Stimulated activated effector memory CD8-positive, alpha-beta T cell treated with anti-CD3 and anti-CD28 coated beads, Interleukin-12 subunit alpha, Interleukin-12 subunit beta, amount 100 ng/mL, for 72 hours (primary cell): Measurements from ENCODE around the gene CLK2.
"Not testable (repeated sequence)": the region's sequence is repeated elsewhere in the genome, so short reads cannot be mapped to it uniquely, and the experiment has no call there.

Source experiments
- ATAC-seq: fragments of 150-1000 bp; cut with Tn5 transposase; 2 replicates; pipeline ENCODE4 v1.10.0; 2021
- DNase-seq, 2 donors: peaks; one replicate each; pipeline ENCODE4 v3.0.0; 2021 to 2022; ENCODE audit warnings: low spot score in 2 of 2
- H3K27ac Mint-ChIP-seq: one replicate; pipeline ENCODE4 v1.8.0; 2022; ENCODE audit warnings: mild to moderate bottlenecking, mixed read lengths
- H3K36me3 Mint-ChIP-seq: one replicate; pipeline ENCODE4 v1.8.0; 2022; ENCODE audit warnings: mild to moderate bottlenecking, mixed read lengths
- H3K4me1 Mint-ChIP-seq: one replicate; pipeline ENCODE4 v1.8.0; 2022; ENCODE audit warnings: mixed read lengths
- H3K4me3 Mint-ChIP-seq: one replicate; pipeline ENCODE4 v1.8.0; 2022; ENCODE audit warnings: mild to moderate bottlenecking, mixed read lengths
- H3K9me3 Mint-ChIP-seq: one replicate; pipeline ENCODE4 v1.8.0; 2022; ENCODE audit warnings: mixed read lengths

The CLK2 gene

GRCh38 chr1:155304558-155305063 lies 31.3 kb upstream of the CLK2 start:
- DNase-seq = no peak

GRCh38 chr1:155301342-155301841 lies 28.1 kb upstream of the CLK2 start, which contains the start of gene PKLR:
Gene PKLR, minus strand, starts transcription at chr1:155301438. Its CDS starts 43 bp downstream, at chr1:155301395.
- H3K27ac Mint-ChIP-seq = no peak within 1 kb of the TSS
- ATAC-seq (no peak), DNase-seq (no peak)
- H3K36me3 Mint-ChIP-seq = no peaks in the 10 kb centered on the region
- H3K4me3 Mint-ChIP-seq = no peak within 1 kb of the TSS
- H3K4me1 Mint-ChIP-seq = no peaks in the 10 kb centered on the region
- no peaks in the 10 kb centered on the region for H3K9me3 Mint-ChIP-seq

More at GRCh38 chr1:155304558-155305063, 31.3 kb upstream of the CLK2 start:
- ATAC-seq = no peak
- Mint-ChIP-seq H3K4me3 (no peak overlapping the region), H3K36me3 (peaks cover 17% of the 10 kb centered on the region), H3K9me3 (no peaks in the 10 kb centered on the region), H3K27ac (peak overlapping the region; percentile 70), H3K4me1 (peaks cover 3% of the 10 kb centered on the region)

DNA sequence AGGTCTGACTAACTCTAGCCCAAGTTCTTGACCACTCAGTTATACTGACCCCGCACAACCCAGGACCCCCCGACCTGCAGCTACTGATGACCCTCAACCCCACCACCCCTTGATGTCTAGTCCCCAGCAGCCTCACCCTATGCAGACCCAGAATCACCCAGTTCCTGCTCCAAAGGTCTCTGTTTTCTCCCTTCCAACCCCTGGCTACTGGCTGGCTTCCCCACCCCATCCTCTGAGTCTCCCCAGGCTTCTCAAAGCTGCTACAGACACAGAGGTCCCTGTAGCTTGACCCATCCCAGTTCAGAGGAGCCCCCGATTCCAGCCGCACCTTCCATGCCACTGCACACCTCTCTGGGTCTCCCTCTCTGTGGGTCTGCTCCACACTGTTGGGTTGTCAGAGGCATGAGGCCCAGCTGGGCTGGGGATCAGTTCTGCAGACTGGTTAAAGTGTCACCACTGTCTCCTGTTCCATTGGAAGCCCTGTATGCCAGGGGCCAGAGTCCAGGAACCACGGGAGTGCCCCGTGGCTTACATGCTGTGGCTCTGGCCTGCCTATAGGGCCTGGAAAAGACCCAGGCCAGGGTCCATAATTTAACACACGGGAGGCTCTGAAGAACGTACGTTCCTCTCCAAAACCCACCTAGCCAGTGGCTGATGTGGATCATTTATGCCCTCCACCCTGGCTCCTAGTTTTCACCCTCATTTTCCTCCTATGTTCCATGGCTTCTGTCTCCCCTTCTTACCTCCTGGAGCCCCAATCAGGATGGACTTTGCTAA lies 27.4 kb upstream of the CLK2 start:
- ATAC-seq (no peak), DNase-seq (no peak)
- no peaks in the 10 kb centered on the region for H3K9me3 Mint-ChIP-seq
- no peaks in the 10 kb centered on the region for H3K36me3 Mint-ChIP-seq
- H3K4me1 Mint-ChIP-seq = no peaks in the 10 kb centered on the region
- no peak overlapping the region for H3K4me3 Mint-ChIP-seq
- no peak overlapping the region for H3K27ac Mint-ChIP-seq

DNA sequence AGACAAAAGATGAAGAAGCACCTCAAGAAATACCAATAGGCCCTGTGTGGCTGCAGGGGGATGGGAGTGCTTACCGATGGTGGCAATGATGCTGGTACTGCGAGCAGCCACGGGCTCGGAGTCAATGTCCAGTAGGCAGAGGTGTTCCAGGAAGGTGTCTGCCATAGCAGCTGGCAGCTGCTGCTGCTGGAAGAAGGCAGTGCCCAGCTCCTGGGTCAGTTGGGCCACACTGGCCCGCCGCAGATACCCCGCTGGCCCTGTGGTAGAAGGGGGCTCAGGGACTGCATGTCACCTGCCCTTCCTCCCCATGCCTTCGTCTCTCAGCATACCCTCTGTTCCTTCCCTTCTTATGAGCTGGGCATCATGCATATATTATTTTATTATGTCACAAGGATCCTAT lies 26.7 kb upstream of the CLK2 start:
- peaks cover under 1% of the 10 kb centered on the region for H3K4me1 Mint-ChIP-seq
- ATAC-seq (no peak), DNase-seq (no peak)
- no peaks in the 10 kb centered on the region for H3K36me3 Mint-ChIP-seq
- no peaks in the 10 kb centered on the region for H3K9me3 Mint-ChIP-seq
- H3K27ac Mint-ChIP-seq = no peak overlapping the region
- no peak overlapping the region for H3K4me3 Mint-ChIP-seq

DNA sequence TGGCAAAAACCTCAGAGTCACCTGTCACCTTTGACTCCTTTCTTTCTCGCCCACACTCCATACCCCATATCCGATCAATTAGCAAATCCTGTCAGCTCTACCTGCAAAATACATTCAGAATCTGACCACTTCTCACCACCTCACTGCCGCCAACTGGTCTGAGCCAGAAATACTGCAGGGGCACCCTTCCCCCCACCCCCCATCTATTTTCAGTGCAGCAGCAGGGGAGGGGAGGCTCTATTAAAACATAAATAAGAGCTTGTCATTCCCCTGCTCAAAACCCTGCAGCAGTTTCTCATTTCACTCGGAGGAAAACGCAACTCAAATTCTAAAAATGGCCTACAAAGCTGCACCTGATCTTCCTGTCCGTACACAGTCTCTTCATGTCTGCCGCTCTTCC lies 24.1 kb upstream of the CLK2 start:
- Mint-ChIP-seq H3K36me3 (no peaks in the 10 kb centered on the region), H3K4me3 (no peak overlapping the region), H3K27ac (no peak overlapping the region), H3K9me3 (no peaks in the 10 kb centered on the region), H3K4me1 (peaks cover 6% of the 10 kb centered on the region)
- DNase-seq (no peak), ATAC-seq (no peak)

DNA sequence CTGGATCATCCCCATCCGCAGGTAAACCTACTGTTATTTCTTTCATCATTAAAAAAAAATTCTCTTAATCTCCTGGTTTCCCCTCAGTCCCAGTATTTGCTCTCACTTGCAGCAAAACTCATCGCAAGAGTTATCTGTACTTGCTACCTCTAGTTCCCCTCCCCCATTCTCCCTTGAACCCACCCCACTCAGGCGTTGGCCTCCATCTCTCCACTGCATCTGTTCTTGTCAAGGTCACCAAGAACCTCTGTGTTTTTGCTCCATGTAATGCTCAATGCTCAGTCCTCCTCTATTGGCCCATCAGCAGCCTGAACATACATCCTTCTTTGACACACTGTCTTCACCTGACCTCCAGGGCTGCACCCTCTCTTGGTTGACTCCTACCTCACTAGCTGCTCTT lies 23.4 kb upstream of the CLK2 start:
- no peak overlapping the region for H3K27ac Mint-ChIP-seq
- H3K9me3 Mint-ChIP-seq = no peaks in the 10 kb centered on the region
- no peaks in the 10 kb centered on the region for H3K36me3 Mint-ChIP-seq
- H3K4me1 Mint-ChIP-seq = peaks cover 6% of the 10 kb centered on the region
- ATAC-seq = no peak
- DNase-seq = no peak
- no peak overlapping the region for H3K4me3 Mint-ChIP-seq

- H3K4me3 Mint-ChIP-seq = no peak overlapping the region
- H3K36me3 Mint-ChIP-seq = no peaks in the 10 kb centered on the region
- peaks cover 6% of the 10 kb centered on the region for H3K4me1 Mint-ChIP-seq
- DNase-seq (no peak), ATAC-seq (peak; percentile 19)
- no peak overlapping the region for H3K27ac Mint-ChIP-seq
- H3K9me3 Mint-ChIP-seq = no peaks in the 10 kb centered on the region
These were observed 22.6 kb upstream of the CLK2 start for GRCh38 chr1:155295942-155296267.

DNA sequence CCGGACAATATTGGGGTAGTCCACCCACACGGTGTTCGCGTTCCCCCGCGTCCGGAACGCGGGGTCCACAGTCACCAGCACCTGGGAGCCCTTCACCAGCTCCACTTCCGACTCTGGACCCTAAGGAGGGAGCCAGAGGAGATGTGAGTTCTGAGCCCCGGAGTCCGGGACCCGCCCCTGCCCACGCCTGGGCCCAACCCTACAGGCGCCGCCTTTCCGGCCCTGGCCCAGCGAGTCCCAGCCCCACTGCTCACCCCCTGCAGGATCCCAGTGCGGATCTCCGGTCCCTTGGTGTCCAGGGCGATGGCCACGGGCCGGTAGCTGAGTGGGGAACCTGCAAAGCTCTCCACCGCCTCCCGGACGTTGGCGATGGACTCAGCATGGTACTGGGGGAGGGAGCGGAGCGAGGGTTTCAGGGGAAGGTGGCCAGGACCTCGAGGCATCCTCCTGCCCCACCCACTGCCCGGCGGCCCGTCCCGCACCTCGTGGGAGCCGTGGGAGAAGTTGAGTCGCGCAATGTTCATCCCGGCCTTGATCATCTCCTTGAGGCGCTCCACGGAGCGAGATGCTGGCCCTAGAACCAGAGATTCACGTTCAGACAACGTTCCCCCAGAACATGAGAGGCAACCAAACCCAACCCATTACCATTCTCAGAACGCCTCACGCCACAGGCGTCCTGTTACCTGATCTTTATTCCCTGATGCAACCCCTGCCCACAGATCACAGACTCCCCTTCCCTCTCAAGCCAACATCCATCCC lies 22.1 kb upstream of the CLK2 start:
- peaks cover 6% of the 10 kb centered on the region for H3K4me1 Mint-ChIP-seq
- no peak overlapping the region for H3K27ac Mint-ChIP-seq
- H3K4me3 Mint-ChIP-seq = peak overlapping the region; percentile 32
- ATAC-seq (peak; percentile 54), DNase-seq (no peak)
- H3K9me3 Mint-ChIP-seq = no peaks in the 10 kb centered on the region
- no peaks in the 10 kb centered on the region for H3K36me3 Mint-ChIP-seq

DNA sequence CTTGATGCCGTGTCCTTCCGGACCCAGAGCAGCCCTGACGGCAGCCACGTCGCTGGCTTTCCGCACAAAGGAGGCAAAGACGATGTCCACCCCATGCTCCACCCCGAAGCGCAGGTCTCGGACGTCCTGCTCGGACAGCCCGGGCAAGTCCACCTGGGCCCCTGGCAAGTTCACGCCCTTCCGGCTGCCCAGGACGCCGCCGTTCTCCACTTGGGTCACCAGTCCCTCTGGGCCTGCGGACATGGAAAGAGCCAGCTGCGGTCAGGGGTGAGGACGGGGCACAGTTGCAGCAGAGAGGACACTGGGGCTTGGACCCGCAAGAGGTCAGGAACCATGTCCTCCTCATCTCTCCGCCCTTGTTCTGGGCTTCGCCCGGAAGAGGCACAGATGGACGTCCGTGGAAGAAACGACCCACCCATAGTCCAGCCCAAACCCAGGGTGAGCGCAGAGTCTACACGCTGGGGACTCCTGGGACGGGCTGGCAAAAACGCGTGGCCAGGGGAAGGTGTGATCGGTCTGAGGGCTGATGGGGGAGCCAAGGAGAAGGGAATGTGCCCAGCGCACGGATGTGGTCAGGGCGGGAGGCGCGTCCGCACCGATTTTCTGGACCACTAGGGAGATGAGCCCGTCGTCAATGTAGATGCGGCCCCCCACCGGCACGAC lies 21.3 kb upstream of the CLK2 start:
- Mint-ChIP-seq H3K4me1 (peaks cover 6% of the 10 kb centered on the region), H3K4me3 (peak overlapping the region; percentile 32), H3K27ac (no peak overlapping the region), H3K36me3 (no peaks in the 10 kb centered on the region), H3K9me3 (no peaks in the 10 kb centered on the region)
- no peak for ATAC-seq
- DNase-seq = no peak

GRCh38 chr1:155293086-155293749 lies 19.9 kb upstream of the CLK2 start:
- no peaks in the 10 kb centered on the region for H3K9me3 Mint-ChIP-seq
- H3K36me3 Mint-ChIP-seq = no peaks in the 10 kb centered on the region
- H3K4me3 Mint-ChIP-seq = no peak overlapping the region
- ATAC-seq (no peak), DNase-seq (no peak)
- H3K4me1 Mint-ChIP-seq = peaks cover 6% of the 10 kb centered on the region
- no peak overlapping the region for H3K27ac Mint-ChIP-seq

DNA sequence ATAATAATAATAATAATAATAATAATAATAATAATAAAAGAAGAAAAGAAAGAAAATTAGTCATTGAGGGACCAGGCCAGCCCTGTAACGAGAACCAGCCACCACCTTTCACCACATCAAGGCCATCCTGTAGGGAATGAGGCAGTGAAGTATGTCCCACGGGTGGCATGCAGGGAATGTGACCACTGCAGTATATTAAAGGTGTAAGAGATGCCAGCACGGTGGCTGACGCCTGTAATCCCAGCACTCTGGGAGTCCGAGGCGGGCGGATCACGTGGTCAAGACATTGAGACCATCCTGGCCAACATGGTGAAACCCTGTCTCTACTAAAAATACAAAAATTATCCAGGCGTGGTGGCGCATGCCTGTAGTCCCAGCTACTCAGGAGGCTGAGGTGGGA lies 17.7 kb upstream of the CLK2 start:
- not testable (repeated sequence) for DNase-seq, ATAC-seq, H3K9me3 Mint-ChIP-seq, H3K27ac Mint-ChIP-seq, H3K4me1 Mint-ChIP-seq, H3K4me3 Mint-ChIP-seq, H3K36me3 Mint-ChIP-seq

- H3K36me3 Mint-ChIP-seq = no peaks in the 10 kb centered on the region
- no peak overlapping the region for H3K27ac Mint-ChIP-seq
- H3K4me1 Mint-ChIP-seq = no peaks in the 10 kb centered on the region
- ATAC-seq (no peak), DNase-seq (no peak)
- H3K9me3 Mint-ChIP-seq = no peaks in the 10 kb centered on the region
- H3K4me3 Mint-ChIP-seq = no peak overlapping the region
These were observed 14.8 kb upstream of the CLK2 start for GRCh38 chr1:155287987-155288543.

DNA sequence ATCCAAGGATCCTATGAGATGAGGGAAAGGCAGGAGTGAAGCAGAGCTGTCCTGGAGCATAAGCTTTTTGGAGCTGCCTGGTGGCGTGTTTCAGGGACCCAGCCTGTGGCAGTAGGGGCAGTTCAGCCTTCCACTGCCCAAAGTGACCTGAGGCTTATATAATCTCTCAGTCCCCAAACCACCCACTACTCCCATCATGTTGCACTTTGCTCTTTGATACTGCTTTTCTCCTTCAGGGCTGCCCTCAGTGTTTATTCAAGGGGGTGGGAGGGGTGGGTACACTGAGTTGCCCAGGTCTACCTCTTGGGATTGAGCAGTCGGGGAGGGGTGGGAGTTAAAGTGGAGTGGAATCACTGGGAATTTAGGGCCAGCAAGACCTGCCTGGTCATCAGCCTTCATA lies 13.2 kb upstream of the CLK2 start:
- DNase-seq (no peak), ATAC-seq (no peak)
- Mint-ChIP-seq H3K9me3 (no peaks in the 10 kb centered on the region), H3K4me3 (no peak overlapping the region), H3K4me1 (no peaks in the 10 kb centered on the region), H3K27ac (no peak overlapping the region), H3K36me3 (no peaks in the 10 kb centered on the region)

DNA sequence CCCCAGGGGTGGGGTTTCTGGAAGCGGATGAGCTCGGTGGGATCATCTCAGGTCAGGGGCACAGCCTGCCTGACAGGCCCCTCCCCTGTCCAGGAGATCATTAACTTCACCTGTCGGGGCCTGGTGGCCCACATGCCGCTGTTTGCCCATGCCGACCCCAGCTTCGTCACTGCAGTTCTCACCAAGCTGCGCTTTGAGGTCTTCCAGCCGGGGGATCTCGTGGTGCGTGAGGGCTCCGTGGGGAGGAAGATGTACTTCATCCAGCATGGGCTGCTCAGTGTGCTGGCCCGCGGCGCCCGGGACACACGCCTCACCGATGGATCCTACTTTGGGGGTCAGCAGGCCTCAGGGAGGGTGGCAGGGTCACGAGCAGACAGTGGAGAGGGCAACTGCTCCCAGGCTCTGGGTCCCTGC lies 12.3 kb upstream of the CLK2 start:
- H3K36me3 Mint-ChIP-seq = no peaks in the 10 kb centered on the region
- H3K9me3 Mint-ChIP-seq = no peaks in the 10 kb centered on the region
- no peak overlapping the region for H3K27ac Mint-ChIP-seq
- no peak for ATAC-seq
- no peaks in the 10 kb centered on the region for H3K4me1 Mint-ChIP-seq
- no peak overlapping the region for H3K4me3 Mint-ChIP-seq
- no peak for DNase-seq

DNA sequence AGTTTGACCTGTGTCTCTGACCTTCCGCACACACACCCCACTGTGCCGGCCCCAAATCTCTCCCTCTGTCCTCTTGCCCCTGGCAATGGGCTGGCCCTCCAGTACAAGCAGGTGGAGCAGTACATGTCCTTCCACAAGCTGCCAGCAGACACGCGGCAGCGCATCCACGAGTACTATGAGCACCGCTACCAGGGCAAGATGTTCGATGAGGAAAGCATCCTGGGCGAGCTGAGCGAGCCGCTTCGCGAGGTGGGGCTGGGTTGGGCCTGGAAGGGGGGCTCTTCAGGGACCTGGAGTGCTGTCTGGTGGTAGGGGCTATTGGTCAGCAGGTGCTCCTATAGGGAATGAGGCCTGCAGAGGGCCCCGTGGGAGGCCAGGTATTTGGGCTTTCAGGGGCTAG lies 11.8 kb upstream of the CLK2 start:
- Mint-ChIP-seq H3K4me3 (no peak overlapping the region), H3K36me3 (no peaks in the 10 kb centered on the region), H3K4me1 (no peaks in the 10 kb centered on the region), H3K9me3 (no peaks in the 10 kb centered on the region), H3K27ac (no peak overlapping the region)
- DNase-seq (no peak), ATAC-seq (no peak)
